Body of pancreas (tissue), 4 donors: ENCODE measurements around the gene INF2. TPM values are rescaled to one million over a fixed set of nuclear protein-coding genes. Genes with fewer than 3 reads are reported as not detected.
A peak's percentile ranks its signal among the peaks of the same experiment; 100 is the strongest.

ENCODE experiments used
- ATAC-seq: fragments of 150-250 bp; one replicate; pipeline ENCODE4 v1.9.1; 2016
- DNase-seq, 4 donors: peaks; one replicate each; pipeline ENCODE4 v3.0.0-alpha.2; 2019
- H3K27ac ChIP-seq, 4 donors: fragments of 200-600 bp; sonication (generic); 1 replicate in 3 of 4; 2 replicates in 1 of 4; pipeline versions ENCODE4 v1.5.1 to v1.6.1; 2016 to 2019; ENCODE audit warnings: mild to moderate bottlenecking in 1 of 4, mixed read lengths in 1 of 4, moderate library complexity in 1 of 4
- H3K27me3 ChIP-seq, 2 donors: fragments of 200-600 bp; sonication (generic); one replicate each; pipeline ENCODE4 v1.6.0; 2016; ENCODE audit warnings: mild to moderate bottlenecking in 1 of 2
- H3K36me3 ChIP-seq, 2 donors: fragments of 200-600 bp; sonication (generic); replicated peaks in 1 of 2; 2 replicates each; pipeline ENCODE4 v1.5.1; 2016; ENCODE audit warnings: low read depth in 2 of 2; ENCODE audit not compliant: insufficient read depth in 1 of 2
- H3K4me1 ChIP-seq: fragments of 200-600 bp; sonication (generic); one replicate; pipeline ENCODE4 v1.6.0; 2016
- H3K4me3 ChIP-seq, 2 donors: fragments of 200-600 bp; sonication (generic); 1 replicate in 1 of 2; 2 replicates in 1 of 2; pipeline ENCODE4 v1.5.1; 2016 to 2019
- H3K9me3 ChIP-seq, 3 donors: fragments of 200-600 bp; sonication (generic); 1 replicate in 2 of 3; 2 replicates in 1 of 3; pipeline ENCODE4 v1.5.1; 2016
- CTCF ChIP-seq, 7 experiments: fragments of 450-650 bp in 4 of 7; fragments of 200-600 bp in 3 of 7; sonication (generic) in 3 of 7; IDR thresholded peaks; one replicate each; pipeline ENCODE4 v1.5.1; 2016 to 2019; ENCODE audit warnings: antibody characterized with exemption in 7 of 7
- POLR2A ChIP-seq, 3 donors: fragments of 450-650 bp; IDR thresholded peaks; one replicate each; pipeline ENCODE4 v1.6.1; 2016; ENCODE audit warnings: antibody characterized with exemption in 3 of 3, mild to moderate bottlenecking in 2 of 3
- WGBS, 2 donors: methylation state at CpG; one replicate each; pipeline ENCODE4 v1.1.5; 2017; 5-methylcytosine and 5-hydroxymethylcytosine counted together
- intact Hi-C: fragments of 100-400 bp; cut with DNase I; formaldehyde crosslinking; loops from one replicate; pipeline ENCODE4 v1.15.1; 2023
- total RNA-seq, 2 donors: library from RNA; depleted of rRNA; stranded (reverse); fragments of >200 nt; gene quantifications; one replicate each; pipeline ENCODE4 v1.1.0, GENCODE V29; 2016

INF2 gene
- total RNA-seq, 2 donors from 2014 or later: 46.2 to 90.3 TPM

- DNase-seq: peak in 1 of 4 donors; percentile 12
These were observed 10.3 kb upstream of the INF2 start for GRCh38 chr14:104678901-104679705.

GRCh38 chr14:104680056-104680805, 9.2 kb upstream of the INF2 start:
- ATAC-seq: no peak
- Histone ChIP-seq H3K4me3 (no peak overlapping the region), H3K9me3 (no peaks in the 10 kb centered on the region), H3K27ac (peak overlapping the region; percentile 83 to 94 (median 88)), H3K4me1 (peaks cover 46% of the 10 kb centered on the region), H3K36me3 (no peaks in the 10 kb centered on the region), H3K27me3 (no peaks in the 10 kb centered on the region)
- DNase-seq: peak; percentile 40 to 85 (median 56)
- no peak for TF ChIP-seq CTCF (IDR thresholded peaks at IDR 0.05)
- intact Hi-C loops: no loop called here
- 72 to 87% methylated on average over 9 to 20 of the region's 21 CpGs for WGBS, 2 donors

More at GRCh38 chr14:104678901-104679705, 10.3 kb upstream of the INF2 start:
- 88 to 97% methylated on average over 6 to 17 of the region's 18 CpGs for WGBS, 2 donors
- Histone ChIP-seq H3K4me3 (no peak overlapping the region), H3K27ac (no peak overlapping the region), H3K36me3 (no peaks in the 10 kb centered on the region), H3K9me3 (no peaks in the 10 kb centered on the region), H3K4me1 (peaks cover 46% of the 10 kb centered on the region), H3K27me3 (no peaks in the 10 kb centered on the region)
- ATAC-seq: no peak
- TF ChIP-seq CTCF (IDR thresholded peaks at IDR 0.05): no peak
- TF ChIP-seq POLR2A (IDR thresholded peaks at IDR 0.05): no peak
- intact Hi-C loops: no loop called here

- peak; percentile 77 to 92 (median 86) for DNase-seq
- no peaks in the 10 kb centered on the region for H3K9me3 ChIP-seq
- TF ChIP-seq CTCF (IDR thresholded peaks at IDR 0.05): peak in 3 of 7 experiments; percentile 35 to 45 (median 44)
- peak in 1 of 3 donors; percentile 22 for TF ChIP-seq POLR2A (IDR thresholded peaks at IDR 0.05)
- ATAC-seq: peak; percentile 77
- 43 to 58% methylated on average over 24 to 26 of the region's 26 CpGs for WGBS, 2 donors
- peak overlapping the region; percentile 83 to 94 (median 88) for H3K27ac ChIP-seq
- intact Hi-C loops: no loop called here
- peaks cover 46% of the 10 kb centered on the region for H3K4me1 ChIP-seq
- H3K27me3 ChIP-seq: no peaks in the 10 kb centered on the region
- H3K36me3 ChIP-seq: no peaks in the 10 kb centered on the region
- no peak overlapping the region for H3K4me3 ChIP-seq
These were observed 8.4 kb upstream of the INF2 start for GRCh38 chr14:104680806-104681688.

DNA sequence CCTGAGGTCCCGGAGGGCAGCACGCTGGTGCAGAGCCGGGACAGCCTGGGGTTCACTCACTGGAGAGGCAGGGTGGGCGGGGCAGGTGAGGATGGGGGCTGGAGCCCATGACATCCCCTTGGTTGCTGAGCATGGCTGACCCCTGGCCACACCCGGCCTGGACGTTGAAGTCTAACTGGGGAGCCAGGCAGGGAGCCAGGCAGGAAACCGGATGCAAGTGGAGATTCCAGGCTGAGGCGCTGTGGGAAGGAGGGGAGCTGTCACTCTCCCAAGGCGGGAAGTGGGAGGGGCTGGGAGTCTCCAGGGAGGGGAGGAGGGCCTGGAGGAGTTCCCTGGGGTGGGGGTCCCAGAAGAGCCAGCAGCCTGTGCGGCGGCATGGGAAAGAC, 7.7 kb upstream of the INF2 start:
- Histone ChIP-seq H3K4me3 (no peak overlapping the region), H3K27me3 (no peaks in the 10 kb centered on the region), H3K9me3 (no peaks in the 10 kb centered on the region), H3K4me1 (peaks cover 46% of the 10 kb centered on the region), H3K36me3 (no peaks in the 10 kb centered on the region), H3K27ac (peak overlapping the region; percentile 83 to 94 (median 88))
- ATAC-seq (peak; percentile 45), DNase-seq (peak; percentile 68 to 89 (median 80))
- TF ChIP-seq CTCF (IDR thresholded peaks at IDR 0.05) (no peak), POLR2A (IDR thresholded peaks at IDR 0.05) (no peak)
- WGBS, 2 donors: 47 to 65% methylated on average over 7 to 11 of the region's 11 CpGs
- intact Hi-C loops: no loop called here
